Mononuclear cell (primary cell): ENCODE data around the gene OIP5. TPM values are rescaled to one million over a fixed set of nuclear protein-coding genes. Genes with fewer than 3 reads are reported as not detected.

Source experiments
- total RNA-seq: library from RNA; depleted of rRNA; stranded (reverse); fragments of >200 nt; gene quantifications from one replicate; pipeline ENCODE4 v1.2.3, GENCODE V29; 2012

OIP5 gene
- total RNA-seq, 1 donor: 0.21 TPM

Other genes with a start within 250 kb of the OIP5 start
- gene INO80, start 216.3 kb downstream of the OIP5 start, total RNA-seq: 27.3 TPM
- not detected for gene EXD1, start 101.8 kb downstream of the OIP5 start, total RNA-seq
- gene CHP1, start 101.3 kb downstream of the OIP5 start, total RNA-seq: 76.6 TPM
- 10.0 TPM for gene NUSAP1, start 290 bp upstream of the OIP5 start, total RNA-seq
- 4.8 TPM for gene NDUFAF1, start 69.9 kb upstream of the OIP5 start, total RNA-seq
- 40.5 TPM for gene RTF1, start 84.5 kb upstream of the OIP5 start, total RNA-seq
- gene ITPKA, start 161.3 kb upstream of the OIP5 start, total RNA-seq: 0.10 TPM
- gene LTK, start 181.2 kb upstream of the OIP5 start, total RNA-seq: 1.6 TPM
- 9.9 TPM for gene RPAP1, start 211.7 kb upstream of the OIP5 start, total RNA-seq
- gene TYRO3, start 226.6 kb upstream of the OIP5 start, total RNA-seq: 0.21 TPM